ENCODE measurements around the gene ASIC4. TPM values are rescaled to one million over a fixed set of nuclear protein-coding genes. Genes with fewer than 3 reads are reported as not detected.

The ASIC4 gene
- total and polyA plus RNA-seq, 12 donors, result 0.15 to 0.43 (median 0.20) TPM; not detected in 7

DNA sequence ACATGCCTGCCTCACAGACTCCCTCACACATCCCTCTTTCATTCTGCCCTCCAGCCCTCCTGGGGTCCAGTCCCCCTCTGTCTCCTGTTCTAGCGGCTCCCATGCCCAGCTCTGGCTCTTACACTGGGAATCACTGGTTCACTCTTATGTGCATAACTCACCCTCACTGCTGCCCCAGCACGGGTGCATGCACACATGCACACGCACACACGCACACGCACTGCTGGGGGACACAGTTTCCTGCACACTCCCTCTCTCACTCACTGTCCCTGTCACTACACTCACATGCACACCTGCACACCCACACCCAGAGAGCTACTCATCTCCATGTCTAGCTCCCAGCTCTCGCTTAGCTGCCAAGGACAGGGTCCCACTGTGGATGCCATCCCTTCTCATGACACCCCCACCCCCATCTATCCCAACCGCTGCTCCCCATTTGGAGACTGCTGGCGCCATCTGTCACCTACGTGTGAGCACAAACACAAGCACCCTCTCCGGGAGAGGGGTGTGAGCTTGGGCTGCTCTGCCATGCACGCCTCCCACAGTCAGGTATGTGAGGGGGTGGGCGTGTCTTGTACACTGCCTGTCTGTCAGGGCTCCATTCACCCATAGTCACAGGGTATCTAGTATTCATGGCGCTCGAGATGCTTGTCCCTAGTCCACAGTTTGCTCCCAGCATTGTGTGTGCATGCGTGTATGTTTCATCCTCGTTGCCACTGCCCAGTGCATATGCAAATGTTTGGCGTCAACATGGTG, 1.8 kb downstream of the ASIC4 start:
- H3K27me3 ChIP-seq, result peaks cover 0 to 93% (median 51%) of the 10 kb centered on the region in 7 donors
- peaks cover 5 to 38% (median 12%) of the 10 kb centered on the region in 9 donors for H3K4me1 ChIP-seq
- DNase-seq (no peak), ATAC-seq (no peak)
- H3K9me3 ChIP-seq, result no peaks in the 10 kb centered on the region
- no peak overlapping the region for H3K27ac ChIP-seq
- WGBS, 2 donors, result 75 to 81% methylated on average over 17 of the region's 17 CpGs
- no peak for TF ChIP-seq CTCF (IDR thresholded peaks at IDR 0.05)
- no peak overlapping the region for H3K4me3 ChIP-seq
- intact Hi-C loops (cut with DNase I), result no loop called here
- H3K36me3 ChIP-seq, result no peaks in the 10 kb centered on the region

- no peaks in the 10 kb centered on the region for H3K9me3 ChIP-seq
- intact Hi-C loops (cut with DNase I), result no loop called here
- 60 to 67% methylated on average over 7 of the region's 7 CpGs for WGBS, 2 donors
- DNase-seq (no peak), ATAC-seq (no peak)
- H3K4me1 ChIP-seq, result peaks cover 8 to 47% (median 18%) of the 10 kb centered on the region in 9 donors
- TF ChIP-seq CTCF (IDR thresholded peaks at IDR 0.05), result no peak
- H3K27ac ChIP-seq, result no peak overlapping the region
- peaks cover 0 to 93% (median 43%) of the 10 kb centered on the region in 7 donors for H3K27me3 ChIP-seq
- no peaks in the 10 kb centered on the region for H3K36me3 ChIP-seq
- H3K4me3 ChIP-seq, result no peak overlapping the region
Observed at GRCh38 chr2:219516888-219517287, 2.6 kb downstream of the ASIC4 start.

GRCh38 chr2:219517954-219518778, 3.9 kb downstream of the ASIC4 start:
- H3K36me3 ChIP-seq, result no peaks in the 10 kb centered on the region
- H3K27me3 ChIP-seq, result peaks cover 0 to 93% (median 40%) of the 10 kb centered on the region in 7 donors
- no peak for ATAC-seq
- H3K27ac ChIP-seq, result no peak overlapping the region
- WGBS, 2 donors, result 67 to 74% methylated on average over 10 of the region's 10 CpGs
- intact Hi-C loops (cut with DNase I), result no loop called here
- no peak overlapping the region for H3K4me3 ChIP-seq
- no peaks in the 10 kb centered on the region for H3K9me3 ChIP-seq
- no peak for TF ChIP-seq CTCF (IDR thresholded peaks at IDR 0.05)
- H3K4me1 ChIP-seq, result peaks cover 16 to 50% (median 30%) of the 10 kb centered on the region in 9 donors
- DNase-seq, result no peak

DNA sequence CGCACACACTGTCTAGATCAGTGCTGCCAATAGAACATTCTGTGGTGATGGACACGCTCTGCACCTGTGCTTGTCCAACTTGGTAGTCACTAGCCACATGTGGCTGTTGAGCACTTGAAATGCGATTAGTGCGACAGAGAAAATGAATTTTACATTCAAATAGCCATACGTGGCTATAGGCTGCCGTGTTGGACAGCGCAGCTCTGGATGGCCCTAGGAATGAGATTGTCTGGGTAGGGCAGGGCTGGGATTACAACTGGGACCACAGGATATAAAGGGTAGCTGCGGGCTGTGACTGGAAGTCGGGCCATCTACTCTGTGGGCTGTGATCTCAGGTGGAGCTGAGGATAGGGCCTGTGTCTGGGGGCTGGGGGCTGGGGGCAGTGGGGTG, 5.2 kb downstream of the ASIC4 start:
- no peak overlapping the region for H3K4me3 ChIP-seq
- no peaks in the 10 kb centered on the region for H3K36me3 ChIP-seq
- peaks cover 9 to 46% (median 26%) of the 10 kb centered on the region in 9 donors for H3K4me1 ChIP-seq
- H3K27me3 ChIP-seq, result peaks cover 1 to 93% (median 39%) of the 10 kb centered on the region in 7 donors
- H3K27ac ChIP-seq, result peak overlapping the region in 1 of 10 donors; percentile 81
- ATAC-seq, result no peak
- no peaks in the 10 kb centered on the region for H3K9me3 ChIP-seq
- 84 to 86% methylated on average over 9 of the region's 9 CpGs for WGBS, 2 donors
- TF ChIP-seq CTCF (IDR thresholded peaks at IDR 0.05), result no peak
- intact Hi-C loops (cut with DNase I), result no loop called here
- DNase-seq, result no peak
